HG02840 (cell line): Measurements from ENCODE around the gene ASGR1.

Source experiments
- ATAC-seq: cut with Tn5 transposase; IDR thresholded peaks from one replicate; pipeline ENCODE4 v1.9.1; 2021; ENCODE audit warnings: mild to moderate bottlenecking, moderate library complexity, moderate number of reproducible peaks; ENCODE audit not compliant: unreplicated experiment, low FRiP score

Gene ASGR1

GRCh38 chr17:7179317-7180254, at the start of gene ASGR1:
Gene ASGR1, minus strand, starts transcription at chr17:7179370. Its CDS starts 807 bp downstream, at chr17:7178563.
- no peak for ATAC-seq

DNA sequence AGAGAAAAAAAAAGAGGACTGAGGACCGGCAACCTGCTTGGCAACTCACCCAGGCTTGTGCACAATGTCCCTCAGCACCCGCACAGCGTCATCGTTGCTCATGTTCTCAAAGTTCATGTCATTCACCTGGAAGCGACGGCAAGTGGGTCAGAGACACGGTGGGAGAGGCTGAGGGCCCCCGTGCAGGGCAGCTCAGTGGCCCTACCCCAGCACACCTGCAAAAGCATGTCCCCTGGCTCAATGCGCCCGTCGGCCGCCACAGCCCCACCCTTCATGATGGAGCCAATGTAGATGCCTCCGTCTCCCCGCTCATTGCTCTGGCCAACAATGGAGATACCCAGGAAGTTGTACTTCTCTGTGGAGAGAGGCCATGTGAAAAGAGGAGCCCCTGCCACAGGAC, 49.8 kb upstream of the ASGR1 start:
- no peak for ATAC-seq

DNA sequence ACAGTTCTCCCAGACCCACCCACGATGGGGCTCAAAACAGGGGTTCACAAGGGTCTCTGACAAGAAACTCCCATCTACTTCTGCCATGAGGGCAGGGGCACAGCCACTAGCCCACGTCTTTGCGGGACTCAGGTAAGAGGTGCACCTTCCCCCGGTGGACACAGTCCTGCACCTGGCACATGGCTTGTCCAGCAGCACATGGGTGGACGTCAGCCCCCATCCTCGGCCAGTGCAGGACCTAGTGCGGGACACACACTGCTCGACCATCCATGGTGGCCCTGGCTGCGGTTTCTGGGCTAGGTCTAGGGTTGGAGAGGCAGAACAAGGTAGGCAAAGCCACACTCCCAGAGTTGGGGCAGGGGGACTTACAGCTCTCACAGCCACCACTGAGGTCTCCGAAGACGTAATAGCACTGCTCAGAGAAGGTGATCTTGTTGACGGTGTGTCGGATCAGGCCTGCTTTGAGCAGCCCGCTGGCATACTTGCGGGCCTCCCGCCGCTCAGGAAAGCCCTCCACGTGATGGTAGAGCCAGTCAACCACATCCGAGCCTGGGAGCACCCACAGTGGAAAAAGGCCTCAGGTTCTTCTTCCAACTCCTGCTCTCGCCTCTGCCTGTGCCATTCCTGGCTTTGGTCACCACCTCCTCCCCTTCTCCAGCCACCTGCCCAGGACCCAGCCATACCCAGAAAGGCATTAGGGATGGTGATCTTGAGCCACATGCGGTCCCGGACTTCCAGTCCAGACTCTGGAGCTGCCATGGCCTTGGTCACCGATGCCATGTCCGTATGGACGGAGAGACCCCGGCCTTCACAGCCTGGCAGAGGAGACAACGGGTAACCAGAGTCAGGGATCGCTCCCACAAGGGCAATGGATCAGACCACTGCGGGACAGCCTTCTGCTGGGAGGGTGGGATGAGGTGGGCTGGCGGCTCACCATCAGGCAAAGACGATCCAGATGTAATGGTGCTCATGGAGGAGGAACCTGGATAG, 47.8 kb upstream of the ASGR1 start:
- no peak for ATAC-seq

GRCh38 chr17:7225711-7226331, 46.7 kb upstream of the ASGR1 start:
- no peak for ATAC-seq

GRCh38 chr17:7224661-7225111, 45.5 kb upstream of the ASGR1 start:
- no peak for ATAC-seq

- ATAC-seq, result no peak
These were observed 44.9 kb upstream of the ASGR1 start for GRCh38 chr17:7224110-7224509.

DNA sequence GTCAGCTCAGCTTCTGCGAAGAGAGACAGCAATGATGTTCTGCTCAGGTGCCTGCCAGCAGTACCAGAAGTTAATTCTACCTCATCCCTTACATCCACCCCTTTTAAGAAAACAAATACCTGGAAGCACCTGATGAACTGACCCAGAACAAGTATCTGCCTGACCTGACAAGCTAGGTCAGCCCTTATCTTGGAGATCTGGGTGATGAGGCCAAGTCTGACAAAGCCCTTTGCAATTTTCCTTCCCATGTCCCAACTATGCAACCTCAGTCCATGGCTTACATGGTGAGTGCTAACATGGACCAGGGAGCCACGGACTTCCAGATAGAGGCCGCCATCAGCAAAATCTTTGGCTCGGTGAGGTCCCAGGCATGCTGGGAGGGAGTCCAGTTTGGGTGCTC, 44.2 kb upstream of the ASGR1 start:
- ATAC-seq, result no peak

DNA sequence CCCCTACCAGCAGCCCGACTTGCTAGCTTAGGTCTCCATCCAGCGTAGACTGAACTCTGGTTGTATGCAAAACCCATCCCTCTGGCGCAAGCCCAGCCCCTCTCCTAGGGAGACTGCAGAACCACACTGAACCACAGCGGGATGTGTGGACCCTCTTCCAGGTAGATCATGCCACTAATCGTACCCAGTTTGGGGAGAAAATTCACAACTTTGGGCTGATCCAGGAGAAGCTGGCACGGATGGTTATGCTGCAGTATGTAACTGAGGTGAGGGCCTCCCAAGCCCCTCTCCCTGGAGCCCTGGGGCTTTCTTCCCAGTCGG, 43.8 kb upstream of the ASGR1 start:
- no peak for ATAC-seq

GRCh38 chr17:7222093-7222971, 43.2 kb upstream of the ASGR1 start:
- no peak for ATAC-seq

DNA sequence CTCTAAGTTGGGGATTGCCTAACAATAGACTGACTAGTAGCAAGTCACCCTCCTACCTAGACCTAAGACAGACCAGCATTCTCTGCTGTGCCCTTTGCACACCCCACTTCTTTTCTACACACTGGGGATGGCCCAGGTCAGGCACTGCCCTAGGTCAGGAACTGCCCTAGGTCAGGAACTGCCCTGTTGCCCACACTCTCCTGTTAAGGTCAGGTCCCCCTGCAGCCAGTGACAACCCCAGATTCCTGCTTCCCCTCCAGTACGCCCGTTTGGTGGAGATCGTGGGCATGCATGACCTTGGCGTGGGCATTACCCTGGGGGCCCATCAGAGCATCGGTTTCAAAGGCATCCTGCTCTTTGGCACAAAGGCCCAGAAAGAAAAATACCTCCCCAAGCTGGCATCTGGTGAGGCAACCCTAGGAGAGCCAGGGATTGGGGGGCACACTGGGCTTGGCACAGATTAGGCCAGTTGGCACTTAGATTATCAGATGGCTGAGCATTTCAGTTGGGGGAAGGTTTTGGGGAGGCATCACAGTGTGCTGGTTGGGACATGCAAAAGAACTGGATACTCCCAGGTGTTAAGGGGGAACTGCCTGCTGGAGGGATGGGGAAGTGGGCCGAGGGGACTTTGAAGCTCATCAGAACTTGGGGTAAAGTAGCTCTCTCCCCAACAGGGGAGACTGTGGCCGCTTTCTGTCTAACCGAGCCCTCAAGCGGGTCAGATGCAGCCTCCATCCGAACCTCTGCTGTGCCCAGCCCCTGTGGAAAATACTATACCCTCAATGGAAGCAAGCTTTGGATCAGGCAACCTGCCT, 42.3 kb upstream of the ASGR1 start:
- ATAC-seq, result no peak

GRCh38 chr17:7220593-7221277, 41.6 kb upstream of the ASGR1 start:
- no peak for ATAC-seq

DNA sequence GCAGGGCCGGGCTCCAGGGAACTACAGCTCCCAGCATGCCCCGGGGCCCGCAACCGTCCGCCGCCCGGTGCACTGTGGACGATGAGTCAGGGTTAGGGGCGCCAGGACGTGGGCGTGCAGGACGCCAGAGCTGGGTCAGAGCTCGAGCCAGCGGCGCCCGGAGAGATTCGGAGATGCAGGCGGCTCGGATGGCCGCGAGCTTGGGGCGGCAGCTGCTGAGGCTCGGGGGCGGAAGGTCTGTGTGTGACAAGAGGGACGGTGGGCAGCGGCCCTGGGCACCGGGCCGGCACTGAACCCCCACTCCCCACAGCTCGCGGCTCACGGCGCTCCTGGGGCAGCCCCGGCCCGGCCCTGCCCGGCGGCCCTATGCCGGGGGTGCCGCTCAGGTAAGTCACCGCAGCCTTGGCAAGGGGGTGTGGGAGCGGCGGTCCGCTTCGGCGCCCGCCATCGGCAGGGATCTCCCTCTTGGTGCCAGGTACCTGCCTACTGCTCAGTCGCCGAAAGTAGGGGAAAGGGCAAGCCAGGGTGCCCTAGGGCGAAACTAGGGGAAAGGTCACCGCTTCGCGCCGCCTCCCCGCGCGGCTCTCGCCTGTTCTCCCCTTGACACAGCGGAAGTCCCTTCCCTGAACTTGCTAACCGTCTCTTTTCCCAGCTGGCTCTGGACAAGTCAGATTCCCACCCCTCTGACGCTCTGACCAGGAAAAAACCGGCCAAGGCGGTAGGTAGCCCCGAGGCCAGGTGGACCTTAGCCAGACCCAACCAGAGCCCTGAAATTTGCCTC, 40.8 kb upstream of the ASGR1 start, which contains the start of the genes ACADVL and DLG4:
ACADVL (plus strand) TSS at position 127 of the 781 bp plus-strand sequence; CDS start at position 174, 47 bp downstream.
DLG4 (minus strand) TSS at position 25 of the 781 bp plus-strand sequence.
- ATAC-seq, result peak; percentile 52

- ATAC-seq, result no peak
These were observed 40.1 kb upstream of the ASGR1 start for GRCh38 chr17:7219229-7219811.

DNA sequence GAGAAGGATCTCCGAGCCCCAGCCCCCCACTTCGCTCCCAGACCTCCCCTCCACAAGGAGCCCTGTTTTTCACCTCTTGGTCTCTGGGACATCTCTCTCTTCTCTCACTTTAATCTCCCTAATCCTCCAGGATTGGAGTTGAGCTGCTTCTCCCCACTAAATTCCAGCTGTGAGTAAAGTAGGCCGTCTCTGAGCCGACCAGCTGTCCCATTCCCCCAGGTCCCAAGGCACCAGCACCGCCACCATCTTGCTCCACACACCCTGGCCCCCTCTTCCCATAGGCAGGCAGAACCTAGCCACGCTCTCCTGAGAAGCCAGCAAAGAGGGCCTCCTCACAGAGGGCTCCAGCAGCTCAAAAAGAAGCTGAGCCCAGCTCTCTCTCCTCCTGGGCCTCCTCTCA, 39.6 kb upstream of the ASGR1 start:
- no peak for ATAC-seq

DNA sequence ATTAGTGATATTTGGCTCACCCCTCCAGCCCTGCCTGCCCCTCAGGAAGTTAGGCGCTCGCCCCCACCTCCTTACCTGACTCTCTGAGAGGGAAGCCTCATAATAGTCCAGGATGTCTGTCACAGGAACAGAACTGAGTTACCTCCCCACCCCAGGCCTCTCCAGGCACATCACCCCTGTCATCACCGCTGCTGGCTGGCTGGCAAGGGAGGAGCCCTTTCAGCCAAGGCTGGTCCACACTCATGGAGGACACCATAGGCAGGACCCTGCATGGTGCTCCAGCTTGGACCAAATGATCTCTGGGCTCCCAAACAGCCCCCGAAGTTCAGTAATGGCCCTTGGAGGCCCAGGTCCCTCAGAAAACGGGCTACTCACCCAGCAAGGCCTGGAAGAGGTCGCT, 39.0 kb upstream of the ASGR1 start:
- ATAC-seq, result no peak

GRCh38 chr17:7217113-7217987, 38.2 kb upstream of the ASGR1 start:
- ATAC-seq, result no peak
